Smooth muscle cell (in vitro differentiated cells): ENCODE measurements around the gene OXSR1. TPM values are rescaled to one million over a fixed set of nuclear protein-coding genes. Genes with fewer than 3 reads are reported as not detected.

Source experiments
- DNase-seq: peaks from one replicate; lab custom pipeline; 2025; ENCODE audit not compliant: unreplicated experiment; lab: John Stamatoyannopoulos, UW
- H2AFZ ChIP-seq: fragments of 200-600 bp; sonication (generic); 2 replicates; pipeline ENCODE4 v1.6.0; 2016; ENCODE audit warnings: antibody characterized with exemption, low read depth, mild to moderate bottlenecking
- H3F3A ChIP-seq: fragments of 200-600 bp; sonication (generic); 2 replicates; pipeline ENCODE4 v1.6.0; 2017; ENCODE audit warnings: antibody characterized with exemption, low read depth
- H3K27ac ChIP-seq: fragments of 200-600 bp; sonication (generic); 2 replicates; pipeline ENCODE4 v1.5.1; 2016; ENCODE audit warnings: low read depth, mild to moderate bottlenecking
- H3K27me3 ChIP-seq: fragments of 200-600 bp; sonication (generic); 2 replicates; pipeline ENCODE4 v1.6.1; 2016; ENCODE audit warnings: low read depth, mild to moderate bottlenecking
- H3K36me3 ChIP-seq: fragments of 200-600 bp; sonication (generic); 2 replicates; pipeline ENCODE4 v1.5.1; 2016; ENCODE audit warnings: low read depth
- H3K4me1 ChIP-seq: fragments of 200-600 bp; sonication (generic); 2 replicates; pipeline ENCODE4 v1.5.1; 2016; ENCODE audit warnings: low read depth
- H3K4me2 ChIP-seq: fragments of 200-600 bp; sonication (generic); 2 replicates; pipeline ENCODE4 v1.6.0; 2016; ENCODE audit warnings: mild to moderate bottlenecking
- H3K4me3 ChIP-seq: fragments of 200-600 bp; sonication (generic); 2 replicates; pipeline ENCODE4 v1.5.1; 2016; ENCODE audit warnings: mild to moderate bottlenecking
- H3K79me2 ChIP-seq: fragments of 200-600 bp; sonication (generic); 2 replicates; pipeline ENCODE4 v1.6.0; 2016; ENCODE audit warnings: low read depth, mild to moderate bottlenecking
- H3K9ac ChIP-seq: fragments of 200-600 bp; sonication (generic); 2 replicates; pipeline ENCODE4 v1.6.0; 2016; ENCODE audit warnings: low read depth
- H3K9me3 ChIP-seq: fragments of 200-600 bp; sonication (generic); replicated peaks from 2 replicates; pipeline ENCODE4 v1.5.1; 2016; ENCODE audit warnings: low read depth
- H4K20me1 ChIP-seq: fragments of 200-600 bp; sonication (generic); 2 replicates; pipeline ENCODE4 v1.6.0; 2016; ENCODE audit warnings: low read depth
- CTCF ChIP-seq: fragments of 200-600 bp; sonication (generic); IDR thresholded peaks from 2 replicates; pipeline ENCODE4 v1.5.1; 2017; ENCODE audit warnings: borderline replicate concordance, mild to moderate bottlenecking, antibody characterized with exemption; ENCODE audit not compliant: insufficient read depth, poor library complexity, severe bottlenecking
- WGBS: methylation state at CpG from one replicate; pipeline ENCODE4 v1.1.7; 2016; ENCODE audit warnings: low lambda C conversion rate; 5-methylcytosine and 5-hydroxymethylcytosine counted together
- polyA plus RNA-seq: library from polyadenylated mRNA; unstranded; fragments of >200 nt; fragmentation: Nextera tagmentation; extraction: Ambion mirVana; gene quantifications from 2 replicates; pipeline ENCODE4 v1.2.1, GENCODE V29; 2016
- total RNA-seq: library from RNA; depleted of rRNA; stranded (reverse); fragments of >200 nt; gene quantifications from 2 replicates; pipeline ENCODE4 v1.2.3, GENCODE V29; 2014

Gene OXSR1
- total and polyA plus RNA-seq, 2 experiments from 2014 or later: 11.9 to 50.6 TPM

- Histone ChIP-seq H3K4me1 (no peaks in the 10 kb centered on the region), H3F3A (no peaks in the 10 kb centered on the region), H3K36me3 (no peaks in the 10 kb centered on the region), H3K9me3 (peaks cover under 1% of the 10 kb centered on the region), H3K4me2 (no peak overlapping the region), H2AFZ (no peak overlapping the region), H4K20me1 (no peaks in the 10 kb centered on the region), H3K9ac (peak overlapping the region; percentile 18), H3K4me3 (no peak overlapping the region), H3K79me2 (no peaks in the 10 kb centered on the region), H3K27ac (peak overlapping the region; percentile 94), H3K27me3 (no peaks in the 10 kb centered on the region)
- WGBS: 93% methylated on average over 3 of the region's 3 CpGs
- DNase-seq: no peak
- no peak for TF ChIP-seq CTCF
Observed at GRCh38 chr3:38151667-38152265, 13.6 kb upstream of the OXSR1 start.

DNA sequence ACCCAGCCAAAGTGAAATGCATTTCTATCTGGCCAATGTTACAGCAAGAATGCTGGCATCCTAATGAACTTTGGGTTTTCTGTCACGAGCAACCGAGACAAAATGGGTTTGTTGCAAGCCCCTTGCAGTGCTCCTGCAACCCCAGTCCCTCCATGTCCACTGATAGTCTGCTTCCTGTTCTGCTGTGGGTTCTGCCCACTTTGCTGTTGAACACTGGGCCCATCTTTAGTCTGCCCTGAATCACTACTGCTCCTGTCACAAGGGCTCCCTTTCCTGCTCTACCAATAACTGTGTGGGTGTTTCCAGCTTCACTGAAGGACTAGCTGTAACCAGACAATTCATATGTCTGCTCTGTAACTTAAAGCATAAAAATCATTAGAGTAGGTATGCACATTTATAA lies 12.7 kb upstream of the OXSR1 start:
- Histone ChIP-seq H3K4me1 (no peaks in the 10 kb centered on the region), H4K20me1 (no peaks in the 10 kb centered on the region), H2AFZ (no peak overlapping the region), H3K27ac (peak overlapping the region; percentile 94), H3F3A (no peaks in the 10 kb centered on the region), H3K4me2 (no peak overlapping the region), H3K4me3 (no peak overlapping the region), H3K36me3 (no peaks in the 10 kb centered on the region), H3K27me3 (no peaks in the 10 kb centered on the region), H3K9ac (peak overlapping the region; percentile 72), H3K9me3 (no peaks in the 10 kb centered on the region), H3K79me2 (no peaks in the 10 kb centered on the region)
- no peak for TF ChIP-seq CTCF
- 98% methylated on average over 2 of the region's 2 CpGs for WGBS
- DNase-seq: no peak

DNA sequence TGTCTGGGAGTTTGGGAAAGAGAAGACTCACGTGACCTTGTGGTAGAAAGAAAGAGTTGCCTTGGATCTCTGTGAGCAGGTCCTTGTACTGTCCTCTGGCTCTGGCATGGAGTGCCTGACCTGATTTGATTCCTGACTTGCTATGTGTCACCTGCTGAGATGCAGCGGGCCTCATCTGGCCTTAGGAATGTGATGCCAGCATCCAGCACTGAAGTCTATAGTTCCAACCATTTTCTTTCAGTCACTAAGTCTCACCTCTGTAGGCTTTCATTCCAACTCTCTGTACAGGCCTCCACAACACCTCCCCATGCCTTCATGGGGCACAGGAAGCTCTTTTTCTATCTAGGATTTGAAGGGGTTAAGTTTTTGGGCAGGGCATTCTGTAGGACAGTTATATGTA lies 12.1 kb upstream of the OXSR1 start:
- no peaks in the 10 kb centered on the region for H3K9me3 ChIP-seq
- no peak overlapping the region for H2AFZ ChIP-seq
- H3K27ac ChIP-seq: peak overlapping the region; percentile 94
- 88% methylated on average over 2 of the region's 2 CpGs for WGBS
- no peak overlapping the region for H3K4me3 ChIP-seq
- H3K79me2 ChIP-seq: no peaks in the 10 kb centered on the region
- H3K27me3 ChIP-seq: no peaks in the 10 kb centered on the region
- H3K36me3 ChIP-seq: no peaks in the 10 kb centered on the region
- no peaks in the 10 kb centered on the region for H3F3A ChIP-seq
- H3K4me1 ChIP-seq: no peaks in the 10 kb centered on the region
- no peak for DNase-seq
- TF ChIP-seq CTCF: no peak
- peak overlapping the region; percentile 72 for H3K9ac ChIP-seq
- no peak overlapping the region for H3K4me2 ChIP-seq
- H4K20me1 ChIP-seq: no peaks in the 10 kb centered on the region

DNA sequence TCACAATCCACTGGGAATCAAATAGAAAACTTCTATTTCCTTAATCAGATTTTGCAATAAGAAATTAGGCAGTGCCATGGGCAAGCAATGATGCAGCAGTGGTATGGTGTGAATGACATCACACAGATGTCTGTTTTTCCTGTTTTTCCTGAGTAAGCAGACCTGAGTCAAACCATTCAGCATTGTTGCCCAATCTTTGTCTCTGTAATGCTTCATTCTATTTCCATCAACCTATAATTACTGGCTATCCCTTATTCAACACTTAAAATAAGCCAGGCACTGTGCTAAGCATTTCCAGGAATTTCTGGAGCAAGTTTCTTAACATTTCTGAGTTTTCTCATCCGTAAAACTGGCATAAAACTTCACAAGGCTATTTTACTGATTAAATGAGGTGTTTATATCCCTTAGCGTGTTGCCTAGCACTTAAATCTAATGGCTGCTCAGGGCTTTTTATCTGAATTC lies 11.3 kb upstream of the OXSR1 start:
- no peaks in the 10 kb centered on the region for H3K27me3 ChIP-seq
- H3K9me3 ChIP-seq: no peaks in the 10 kb centered on the region
- H4K20me1 ChIP-seq: no peaks in the 10 kb centered on the region
- no peaks in the 10 kb centered on the region for H3K36me3 ChIP-seq
- H3K4me3 ChIP-seq: no peak overlapping the region
- H3F3A ChIP-seq: no peaks in the 10 kb centered on the region
- no peak for DNase-seq
- H3K4me1 ChIP-seq: no peaks in the 10 kb centered on the region
- H3K9ac ChIP-seq: peak overlapping the region; percentile 72
- H3K4me2 ChIP-seq: peak overlapping the region; percentile 22
- TF ChIP-seq CTCF: no peak
- WGBS: 42% methylated on average over 2 of the region's 2 CpGs
- H3K27ac ChIP-seq: peak overlapping the region; percentile 94
- H2AFZ ChIP-seq: no peak overlapping the region
- no peaks in the 10 kb centered on the region for H3K79me2 ChIP-seq
